ENCODE measurements around the gene BRINP1.

DNA sequence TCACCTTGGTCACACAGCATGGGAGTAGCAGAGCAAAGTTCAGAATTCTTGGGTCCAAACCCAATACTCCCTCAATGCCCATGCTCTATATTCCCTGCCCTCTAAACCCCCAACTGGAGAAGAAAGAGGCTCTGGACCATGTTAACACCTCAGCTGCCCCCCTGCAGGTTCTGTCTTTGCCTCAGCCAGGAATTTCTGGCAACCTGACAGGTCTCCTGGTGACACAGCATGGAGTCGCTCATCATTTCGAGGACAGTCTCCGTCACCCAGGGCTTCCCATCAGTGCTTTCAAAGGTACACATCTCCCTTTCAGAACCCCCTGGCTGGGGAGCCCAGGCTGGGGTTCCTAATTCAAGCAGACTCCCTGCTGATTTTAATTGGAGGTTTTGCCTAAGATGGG is 189.5 kb downstream of the BRINP1 start:
- TF ChIP-seq, protein P1, sequence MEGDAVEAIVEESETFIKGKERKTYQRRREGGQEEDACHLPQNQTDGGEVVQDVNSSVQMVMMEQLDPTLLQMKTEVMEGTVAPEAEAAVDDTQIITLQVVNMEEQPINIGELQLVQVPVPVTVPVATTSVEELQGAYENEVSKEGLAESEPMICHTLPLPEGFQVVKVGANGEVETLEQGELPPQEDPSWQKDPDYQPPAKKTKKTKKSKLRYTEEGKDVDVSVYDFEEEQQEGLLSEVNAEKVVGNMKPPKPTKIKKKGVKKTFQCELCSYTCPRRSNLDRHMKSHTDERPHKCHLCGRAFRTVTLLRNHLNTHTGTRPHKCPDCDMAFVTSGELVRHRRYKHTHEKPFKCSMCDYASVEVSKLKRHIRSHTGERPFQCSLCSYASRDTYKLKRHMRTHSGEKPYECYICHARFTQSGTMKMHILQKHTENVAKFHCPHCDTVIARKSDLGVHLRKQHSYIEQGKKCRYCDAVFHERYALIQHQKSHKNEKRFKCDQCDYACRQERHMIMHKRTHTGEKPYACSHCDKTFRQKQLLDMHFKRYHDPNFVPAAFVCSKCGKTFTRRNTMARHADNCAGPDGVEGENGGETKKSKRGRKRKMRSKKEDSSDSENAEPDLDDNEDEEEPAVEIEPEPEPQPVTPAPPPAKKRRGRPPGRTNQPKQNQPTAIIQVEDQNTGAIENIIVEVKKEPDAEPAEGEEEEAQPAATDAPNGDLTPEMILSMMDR (conservative IDR thresholded peaks at IDR 0.05) = no peak
- no peak for TF ChIP-seq EZH2 (IDR thresholded peaks at IDR 0.05; ENCODE audit: low read depth)
